ENCODE data around the gene MAPK4. TPM values are rescaled to one million over a fixed set of nuclear protein-coding genes. Genes with fewer than 3 reads are reported as not detected.

MAPK4 gene
- total and polyA plus RNA-seq, 10 of the 15 experiments (the other 5 are each of a cell fraction or from before 2014, with no cell fraction given): 0.03 to 0.11 (median 0.06) TPM; not detected in 4

- H3K27ac ChIP-seq (ENCODE audit: control insufficient read depth, insufficient read depth): no peak overlapping the region
- H3K36me3 ChIP-seq (ENCODE audit: control insufficient read depth in 2 of 2, insufficient read depth in 2 of 2, low read length in 1 of 2): no peaks in the 10 kb centered on the region
- DNase-seq (ENCODE audit: low read depth, low spot score) (no peak), ATAC-seq (no peak), FAIRE-seq (no peak)
- H3K4me2 ChIP-seq (ENCODE audit: control insufficient read depth, insufficient read depth): no peak overlapping the region
- no peak overlapping the region for H2AFZ ChIP-seq (ENCODE audit: control insufficient read depth, low read depth, low read length)
- no peaks in the 10 kb centered on the region for H4K20me1 ChIP-seq (ENCODE audit: control insufficient read depth, insufficient read depth)
- no peaks in the 10 kb centered on the region for H3K79me2 ChIP-seq (ENCODE audit: control insufficient read depth, insufficient read depth, low read length)
- BruUV-seq (replicated peaks): no TSS peak
- 93% methylated on average over 31 of the region's 46 CpGs for WGBS (ENCODE audit: insufficient coverage, insufficient replicate concordance, low lambda C conversion rate, missing lambda C conversion rate)
- in situ Hi-C loops (cut with MboI): no loop called here
- ChIA-PET SMC1A (ENCODE audit: uncharacterized antibody, unreplicated experiment) (no interaction called here), POLR2A (no interaction called here), CTCF (no interaction called here), RAD21 (ENCODE audit: unreplicated experiment) (no interaction called here)
- no peaks in the 10 kb centered on the region for H3K9me3 ChIP-seq (replicated peaks; ENCODE audit: control insufficient read depth, insufficient read depth, low read length)
- H3K4me1 ChIP-seq (ENCODE audit: control insufficient read depth, insufficient read depth, low read length): peaks cover 15% of the 10 kb centered on the region
- H3K9ac ChIP-seq (ENCODE audit: control insufficient read depth, insufficient read depth, low read length): no peak overlapping the region
- no peaks in the 10 kb centered on the region; a peak in 1 of 4 replicates for H3K27me3 ChIP-seq (replicated peaks in 1 of 2; ENCODE audit: control insufficient read depth in 2 of 2, insufficient read depth in 2 of 2, low read length in 1 of 2)
- intact Hi-C loops (cut with micrococcal nuclease; ENCODE audit: unreplicated experiment): no loop called here
- H3K4me3 ChIP-seq: no peak overlapping the region
- no peak for TF ChIP-seq RUNX3 (IDR thresholded peaks at IDR 0.05; ENCODE audit: low read length)
- TF ChIP-seq ZNF217 (IDR thresholded peaks at IDR 0.05): no peak
- no peak for TF ChIP-seq MEF2B (IDR thresholded peaks at IDR 0.05; ENCODE audit: partially characterized antibody, poor library complexity, severe bottlenecking)
- no peak for TF ChIP-seq EGR1 (IDR thresholded peaks at IDR 0.05; ENCODE audit: borderline replicate concordance in 1 of 2, low read depth in 2 of 2, low read length in 2 of 2)
- TF ChIP-seq CREM (IDR thresholded peaks at IDR 0.05; ENCODE audit: low read depth): no peak
- no peak for TF ChIP-seq SMAD5 (IDR thresholded peaks at IDR 0.05; ENCODE audit: low read depth)
- TF ChIP-seq PRDM15 (CRISPR knock-in tag; IDR thresholded peaks at IDR 0.05): no peak
- no peak for TF ChIP-seq WRNIP1 (IDR thresholded peaks at IDR 0.05; ENCODE audit: borderline replicate concordance, low read depth, low read length)
- no peak for TF ChIP-seq SMAD1 (IDR thresholded peaks at IDR 0.05; ENCODE audit: low read depth, partially characterized antibody)
- no peak for TF ChIP-seq HDGF (IDR thresholded peaks at IDR 0.05)
- no peak for TF ChIP-seq ZBTB11 (CRISPR knock-in tag; IDR thresholded peaks at IDR 0.05)
- TF ChIP-seq RFX5 (IDR thresholded peaks at IDR 0.05; ENCODE audit: low read depth, low read length): no peak
- TF ChIP-seq ATF3 (IDR thresholded peaks at IDR 0.05; ENCODE audit: borderline replicate concordance, extremely low read depth, low read depth, low read length): no peak
Measured at GRCh38 chr18:50729376-50729775, 169.5 kb downstream of the MAPK4 start.

All from GM12878 (cell line).